Choroid plexus epithelial cell (primary cell): ENCODE results near the gene BUD13.

Experiments
- DNase-seq: peaks from one replicate; pipeline ENCODE4 v3.0.0-alpha.2; 2010; ENCODE audit warnings: low read depth
- H3K4me3 ChIP-seq: 2 replicates; pipeline ENCODE4 v1.5.1; 2011; ENCODE audit warnings: low read depth, mild to moderate bottlenecking, control low read depth, low read length, moderate library complexity
- TF ChIP-seq, protein P1 (sequence below): conservative IDR thresholded peaks from 2 replicates; pipeline ENCODE4 v1.5.1; 2011; ENCODE audit warnings: low read depth, mild to moderate bottlenecking, control low read depth, inconsistent platforms, low read length, moderate library complexity

The BUD13 gene

DNA sequence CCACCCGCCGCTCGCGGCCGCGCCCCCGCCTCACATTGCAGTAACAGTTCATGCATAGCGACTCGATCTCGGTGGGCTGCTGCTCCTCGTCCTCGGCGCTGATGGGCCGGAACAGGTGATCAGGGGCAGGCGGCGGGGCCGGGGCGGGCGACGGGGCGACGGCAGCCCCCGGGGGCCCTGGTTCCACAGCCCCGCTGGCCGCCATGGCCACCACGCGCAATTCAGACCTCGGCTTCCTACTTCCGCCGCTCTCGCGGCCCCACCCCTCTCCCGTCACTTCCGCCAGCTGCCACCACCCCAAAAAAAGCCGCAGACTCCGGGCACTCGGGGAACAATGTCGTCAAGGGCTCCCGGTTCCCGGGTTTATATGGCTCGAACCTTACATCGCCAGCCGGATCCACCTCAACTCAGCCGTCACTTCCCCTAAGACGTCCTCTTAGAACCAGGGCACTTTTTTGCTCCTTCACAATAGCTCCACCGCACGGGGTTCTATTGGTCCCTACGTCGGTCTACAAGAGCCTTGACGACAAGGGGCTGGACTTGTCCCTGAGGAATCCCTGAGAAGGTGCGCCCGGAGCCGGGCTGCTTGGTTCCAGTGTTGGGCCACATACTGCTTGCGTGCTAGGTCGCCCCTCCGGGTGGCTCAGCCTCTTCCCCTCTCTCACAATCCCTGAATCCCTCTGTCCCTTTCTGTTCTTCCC, 15.1 kb upstream of the BUD13 start, which contains the start of gene ZPR1:
ZPR1 (minus strand) TSS at position 238 of the 701 bp plus-strand sequence; CDS start at position 205, 33 bp downstream.
- DNase-seq = peak; percentile 60
- peak within 1 kb of the TSS; percentile 82 for H3K4me3 ChIP-seq

DNA sequence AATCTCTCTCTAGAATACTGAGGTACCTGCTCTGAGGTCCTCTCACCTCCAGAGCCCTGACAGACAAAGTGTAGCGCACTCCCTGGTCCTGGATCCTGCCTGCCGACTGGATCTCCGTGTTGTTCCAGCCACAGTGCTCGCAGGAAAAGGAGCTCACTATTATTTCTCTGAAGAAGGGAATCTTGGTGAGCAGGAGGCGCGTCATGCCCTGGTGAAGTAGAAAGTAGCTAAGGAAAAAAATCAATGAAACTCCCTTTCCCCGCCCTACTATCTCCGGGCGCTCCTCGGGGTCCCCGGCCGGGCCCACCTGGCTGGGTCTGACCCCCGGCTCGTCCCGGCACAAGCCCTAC, 14.6 kb upstream of the BUD13 start:
- DNase-seq = peak; percentile 10
- H3K4me3 ChIP-seq = peak overlapping the region; percentile 82
- TF ChIP-seq, protein P1, sequence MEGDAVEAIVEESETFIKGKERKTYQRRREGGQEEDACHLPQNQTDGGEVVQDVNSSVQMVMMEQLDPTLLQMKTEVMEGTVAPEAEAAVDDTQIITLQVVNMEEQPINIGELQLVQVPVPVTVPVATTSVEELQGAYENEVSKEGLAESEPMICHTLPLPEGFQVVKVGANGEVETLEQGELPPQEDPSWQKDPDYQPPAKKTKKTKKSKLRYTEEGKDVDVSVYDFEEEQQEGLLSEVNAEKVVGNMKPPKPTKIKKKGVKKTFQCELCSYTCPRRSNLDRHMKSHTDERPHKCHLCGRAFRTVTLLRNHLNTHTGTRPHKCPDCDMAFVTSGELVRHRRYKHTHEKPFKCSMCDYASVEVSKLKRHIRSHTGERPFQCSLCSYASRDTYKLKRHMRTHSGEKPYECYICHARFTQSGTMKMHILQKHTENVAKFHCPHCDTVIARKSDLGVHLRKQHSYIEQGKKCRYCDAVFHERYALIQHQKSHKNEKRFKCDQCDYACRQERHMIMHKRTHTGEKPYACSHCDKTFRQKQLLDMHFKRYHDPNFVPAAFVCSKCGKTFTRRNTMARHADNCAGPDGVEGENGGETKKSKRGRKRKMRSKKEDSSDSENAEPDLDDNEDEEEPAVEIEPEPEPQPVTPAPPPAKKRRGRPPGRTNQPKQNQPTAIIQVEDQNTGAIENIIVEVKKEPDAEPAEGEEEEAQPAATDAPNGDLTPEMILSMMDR = no peak

More for the DNA sequence above, 15.1 kb upstream of the BUD13 start, which contains the start of gene ZPR1:
- TF ChIP-seq, protein P1 = no peak

DNA sequence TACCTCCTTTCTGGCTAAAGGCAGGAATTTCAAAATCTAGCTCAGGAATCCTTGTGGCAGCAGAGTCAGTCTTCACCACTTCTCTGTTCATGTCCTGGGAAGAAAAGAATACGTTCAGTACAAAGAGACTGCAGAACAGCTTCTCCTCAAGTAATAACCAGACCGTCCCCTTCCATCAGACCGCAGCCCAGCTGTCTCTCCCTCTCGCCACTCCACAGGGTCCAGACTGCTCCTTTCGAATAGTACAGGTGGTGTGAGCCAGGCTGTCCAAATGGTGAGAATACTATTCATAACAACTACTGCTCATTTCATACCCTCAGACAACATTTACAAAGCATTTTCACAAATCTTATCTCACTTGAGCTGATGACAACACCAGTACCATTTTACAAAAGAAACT, 14.2 kb upstream of the BUD13 start:
- TF ChIP-seq, protein P1 = no peak
- DNase-seq = no peak
- peak overlapping the region; percentile 82 for H3K4me3 ChIP-seq

DNA sequence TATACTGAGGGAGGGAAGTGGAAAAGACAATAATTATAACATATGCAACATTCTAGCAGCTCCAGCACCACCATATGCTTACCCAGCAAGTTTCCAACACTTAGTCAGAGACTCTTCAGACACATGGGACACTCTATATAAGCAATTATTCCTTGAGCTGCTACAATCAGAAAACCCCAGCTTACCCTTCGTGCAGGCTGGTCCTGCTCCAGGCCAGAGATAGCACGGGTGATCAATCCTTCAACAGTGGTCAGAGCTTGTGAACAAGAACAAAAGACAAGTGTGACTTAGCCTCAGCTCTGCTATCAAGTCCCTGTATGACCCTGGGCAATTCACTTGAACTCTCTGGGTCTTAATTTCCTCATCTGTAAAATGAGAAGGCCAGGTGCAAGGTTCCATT, 13.5 kb upstream of the BUD13 start:
- TF ChIP-seq, protein P1 = no peak
- no peak overlapping the region for H3K4me3 ChIP-seq
- DNase-seq = no peak

DNA sequence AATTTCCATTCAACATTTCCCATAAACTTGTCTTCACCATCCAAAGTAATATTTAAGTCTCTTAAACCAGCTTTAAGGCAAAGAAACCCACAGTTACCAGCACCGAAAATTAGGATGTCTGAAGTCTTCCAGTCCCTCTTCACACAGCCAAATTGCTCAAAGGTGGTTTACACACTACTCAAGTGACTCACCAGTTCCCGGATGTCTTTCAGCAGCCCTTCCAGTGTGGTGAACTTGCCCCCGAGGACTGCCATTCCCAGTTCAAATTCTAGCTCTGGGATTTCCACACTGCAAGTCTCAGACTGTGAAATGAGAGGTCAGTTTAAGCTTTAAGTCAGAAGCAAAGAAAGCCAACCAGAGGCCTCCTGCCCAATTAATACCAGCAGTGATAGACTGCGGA, 9.9 kb upstream of the BUD13 start:
- no peak overlapping the region for H3K4me3 ChIP-seq
- peak; percentile 46 for DNase-seq
- TF ChIP-seq, protein P1 = no peak

DNA sequence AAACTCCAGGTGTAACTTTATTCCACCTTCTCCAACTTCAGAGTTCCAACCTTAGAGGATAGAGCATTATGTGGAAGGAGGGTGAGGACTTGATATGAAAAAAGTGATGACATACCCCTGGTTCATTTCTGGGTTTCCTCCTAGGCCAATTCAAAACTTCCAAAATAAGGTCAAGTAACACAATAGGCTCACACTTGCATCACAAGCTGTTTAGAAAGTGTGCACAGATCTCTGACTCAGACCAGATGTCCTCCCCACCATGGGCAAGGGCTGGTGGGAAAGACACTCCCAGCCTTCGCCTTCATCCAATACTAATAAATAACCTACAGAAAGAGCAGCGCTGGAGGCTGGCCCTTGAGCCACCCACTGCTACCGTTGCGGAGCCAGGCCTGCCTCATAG, 5.8 kb upstream of the BUD13 start:
- no peak for DNase-seq
- TF ChIP-seq, protein P1 = no peak
- no peak overlapping the region for H3K4me3 ChIP-seq

DNA sequence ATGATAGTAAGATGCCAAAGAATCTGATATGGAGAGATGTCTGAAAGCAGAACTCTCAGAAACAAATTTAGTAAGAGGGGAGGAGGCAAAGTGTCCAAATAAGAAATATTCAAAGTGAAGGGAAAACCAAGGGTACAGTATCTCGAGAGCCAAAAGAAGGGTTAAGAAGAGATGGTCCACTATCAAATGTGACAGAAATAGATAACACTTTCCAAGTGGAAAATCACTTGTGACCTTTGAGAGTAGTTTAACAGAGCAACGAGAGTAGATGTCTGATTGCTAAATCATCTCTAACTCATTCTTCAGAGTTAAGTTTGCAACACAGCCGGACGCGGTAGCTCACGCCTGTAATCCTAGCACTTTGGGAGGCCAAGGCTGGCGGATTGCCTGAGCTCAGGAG, 4.3 kb upstream of the BUD13 start:
- DNase-seq = no peak
- TF ChIP-seq, protein P1 = no peak
- H3K4me3 ChIP-seq = no peak overlapping the region
